Mesendoderm (in vitro differentiated cells): Measurements from ENCODE around the gene GARIN3. TPM values are rescaled to one million over a fixed set of nuclear protein-coding genes. Genes with fewer than 3 reads are reported as not detected.

Experiments used
- DNase-seq: peaks from one replicate; pipeline ENCODE4 v3.0.0; 2013
- H2AK5ac ChIP-seq: 2 replicates; pipeline ENCODE4 v1.6.1; 2013; ENCODE audit warnings: low read length, inconsistent platforms
- H2BK120ac ChIP-seq: 2 replicates; pipeline ENCODE4 v1.6.1; 2013; ENCODE audit warnings: low read depth, mild to moderate bottlenecking, low read length, moderate library complexity, mixed read lengths
- H2BK15ac ChIP-seq: replicated peaks from 2 replicates; pipeline ENCODE4 v1.6.1; 2013; ENCODE audit warnings: low read depth, mild to moderate bottlenecking, moderate library complexity
- H2BK5ac ChIP-seq: 2 replicates; pipeline ENCODE4 v1.6.1; 2013; ENCODE audit warnings: low read length, inconsistent platforms
- H3K18ac ChIP-seq: 2 replicates; pipeline ENCODE4 v1.6.1; 2013; ENCODE audit warnings: mild to moderate bottlenecking, low read length, mixed read lengths
- H3K23ac ChIP-seq: one replicate; pipeline ENCODE4 v1.6.1; 2013; ENCODE audit warnings: low read length
- H3K27ac ChIP-seq: 2 replicates; pipeline ENCODE4 v1.5.1; 2013; ENCODE audit warnings: low read depth, mild to moderate bottlenecking, inconsistent platforms, low read length, moderate library complexity
- H3K27me3 ChIP-seq: 2 replicates; pipeline ENCODE4 v1.6.1; 2013; ENCODE audit warnings: low read length, control low read depth, mild to moderate bottlenecking, inconsistent platforms; ENCODE audit not compliant: insufficient read depth, poor library complexity
- H3K36me3 ChIP-seq: 2 replicates; pipeline ENCODE4 v1.6.1; 2013; ENCODE audit warnings: low read length, inconsistent platforms; ENCODE audit not compliant: control insufficient read depth, insufficient read depth
- H3K4ac ChIP-seq: one replicate; pipeline ENCODE4 v1.6.1; 2013; ENCODE audit warnings: low read depth, mild to moderate bottlenecking, low read length, moderate library complexity
- H3K4me1 ChIP-seq: 2 replicates; pipeline ENCODE4 v1.6.1; 2013; ENCODE audit warnings: low read depth, low read length, inconsistent platforms; ENCODE audit not compliant: control insufficient read depth
- H3K4me2 ChIP-seq: 2 replicates; pipeline ENCODE4 v1.6.1; 2013; ENCODE audit warnings: low read length
- H3K4me3 ChIP-seq: 2 replicates; pipeline ENCODE4 v1.5.1; 2013; ENCODE audit warnings: mild to moderate bottlenecking, low read length
- H3K56ac ChIP-seq: one replicate; pipeline ENCODE4 v1.6.1; 2013; ENCODE audit warnings: low read length
- H3K79me1 ChIP-seq: 2 replicates; pipeline ENCODE4 v1.6.1; 2013; ENCODE audit warnings: low read length, inconsistent platforms
- H3K79me2 ChIP-seq: 2 replicates; pipeline ENCODE4 v1.6.1; 2013; ENCODE audit warnings: mild to moderate bottlenecking, low read length; ENCODE audit not compliant: control insufficient read depth, insufficient read depth
- H3K9ac ChIP-seq: 2 replicates; pipeline ENCODE4 v1.6.1; 2013; ENCODE audit warnings: low read length, inconsistent platforms
- H4K5ac ChIP-seq: one replicate; pipeline ENCODE4 v1.6.1; 2013; ENCODE audit warnings: low read length
- H4K8ac ChIP-seq: one replicate; pipeline ENCODE4 v1.6.1; 2013; ENCODE audit warnings: low read depth, mild to moderate bottlenecking, control low read depth, low read length, moderate library complexity
- WGBS: extraction: QIAGEN DNeasy Blood & Tissue Kit; methylation state at CpG from one replicate; pipeline ENCODE4 v1.1.7; 2013; ENCODE audit warnings: low lambda C conversion rate, missing lambda C conversion rate; ENCODE audit not compliant: insufficient coverage; ENCODE audit errors: extremely low coverage; 5-methylcytosine and 5-hydroxymethylcytosine counted together
- polyA plus RNA-seq, 2 experiments: library from polyadenylated mRNA; stranded (reverse); fragments of 200-250 nt; gene quantifications; one replicate each; pipeline ENCODE4 v1.2.3, GENCODE V29; 2013

Gene GARIN3
- not detected for polyA plus RNA-seq (2013, experiment 1 of 2)
- polyA plus RNA-seq (2013, experiment 2 of 2) = not detected

DNA sequence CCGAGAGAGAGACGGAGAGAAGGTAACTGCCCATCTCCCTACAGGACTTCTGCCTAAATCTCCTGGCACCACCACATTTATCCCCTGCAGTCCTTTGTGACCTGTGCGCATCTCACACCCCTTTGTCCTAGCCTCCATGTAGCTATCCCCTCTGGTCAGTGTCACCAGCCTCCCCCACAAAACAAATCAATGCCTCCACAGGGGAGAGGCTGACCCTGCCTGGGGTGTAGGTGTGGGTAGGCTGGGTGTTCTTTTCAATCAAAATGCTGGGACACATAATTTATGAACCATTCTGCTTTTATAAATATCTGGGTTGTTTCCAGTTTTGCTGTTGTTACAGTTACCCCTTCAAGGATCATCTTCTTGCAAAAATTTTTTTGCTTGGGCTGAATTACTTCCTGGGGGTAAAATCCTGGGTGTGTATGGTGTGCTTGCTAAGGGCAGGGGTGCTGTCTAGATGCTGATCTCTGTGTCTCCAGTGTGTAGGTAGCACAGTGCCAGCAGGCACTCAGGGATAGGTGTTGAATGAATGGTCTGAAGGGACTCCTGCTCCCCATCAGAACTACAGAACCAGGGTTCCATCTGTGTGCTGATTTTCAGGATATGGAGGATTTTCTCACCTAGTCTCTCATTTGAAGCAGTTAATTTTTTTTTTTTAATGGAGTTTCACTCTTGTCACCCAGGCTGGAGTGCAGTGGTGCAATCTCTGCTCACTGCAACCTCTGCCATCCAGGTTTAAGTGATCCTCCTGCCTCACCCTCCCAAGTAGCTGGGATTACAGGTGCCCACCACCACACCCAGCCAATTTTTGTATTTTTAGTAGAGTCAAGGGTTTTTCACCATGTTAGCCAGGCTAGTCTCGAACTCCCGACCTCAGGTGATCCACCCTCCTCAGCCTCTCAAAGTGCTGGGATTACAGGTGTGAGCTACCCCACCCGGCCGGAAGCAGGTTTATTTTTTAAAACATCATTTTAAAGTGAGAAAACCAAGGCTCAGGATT, at the start of gene GARIN3:
Gene GARIN3, minus strand, starts transcription at position 51 of the 1,000 bp plus-strand sequence. CDS start 96 bp downstream, outside the sequence.
- no peak within 1 kb of the TSS for H3K4me3 ChIP-seq
- no peaks in the 10 kb centered on the region for H3K36me3 ChIP-seq
- H3K27me3 ChIP-seq = no peaks in the 10 kb centered on the region
- H3K18ac ChIP-seq = no peak within 1 kb of the TSS
- H3K79me1 ChIP-seq = no peaks in the 10 kb centered on the region
- H3K9ac ChIP-seq = no peak within 1 kb of the TSS
- H2BK15ac ChIP-seq = no peak within 1 kb of the TSS
- H3K56ac ChIP-seq = no peak within 1 kb of the TSS
- H2AK5ac ChIP-seq = no peak within 1 kb of the TSS
- no CpG with 5 or more reads among the region's 7 CpGs for WGBS
- H3K4me1 ChIP-seq = no peaks in the 10 kb centered on the region
- H3K23ac ChIP-seq = no peak within 1 kb of the TSS
- H4K5ac ChIP-seq = no peak within 1 kb of the TSS
- no peak within 1 kb of the TSS for H3K27ac ChIP-seq
- no peaks in the 10 kb centered on the region for H3K79me2 ChIP-seq
- DNase-seq = no peak
- no peak within 1 kb of the TSS for H2BK5ac ChIP-seq
- no peak within 1 kb of the TSS for H2BK120ac ChIP-seq
- no peak within 1 kb of the TSS for H3K4me2 ChIP-seq
- H3K4ac ChIP-seq = no peak within 1 kb of the TSS
- H4K8ac ChIP-seq = no peak within 1 kb of the TSS

DNA sequence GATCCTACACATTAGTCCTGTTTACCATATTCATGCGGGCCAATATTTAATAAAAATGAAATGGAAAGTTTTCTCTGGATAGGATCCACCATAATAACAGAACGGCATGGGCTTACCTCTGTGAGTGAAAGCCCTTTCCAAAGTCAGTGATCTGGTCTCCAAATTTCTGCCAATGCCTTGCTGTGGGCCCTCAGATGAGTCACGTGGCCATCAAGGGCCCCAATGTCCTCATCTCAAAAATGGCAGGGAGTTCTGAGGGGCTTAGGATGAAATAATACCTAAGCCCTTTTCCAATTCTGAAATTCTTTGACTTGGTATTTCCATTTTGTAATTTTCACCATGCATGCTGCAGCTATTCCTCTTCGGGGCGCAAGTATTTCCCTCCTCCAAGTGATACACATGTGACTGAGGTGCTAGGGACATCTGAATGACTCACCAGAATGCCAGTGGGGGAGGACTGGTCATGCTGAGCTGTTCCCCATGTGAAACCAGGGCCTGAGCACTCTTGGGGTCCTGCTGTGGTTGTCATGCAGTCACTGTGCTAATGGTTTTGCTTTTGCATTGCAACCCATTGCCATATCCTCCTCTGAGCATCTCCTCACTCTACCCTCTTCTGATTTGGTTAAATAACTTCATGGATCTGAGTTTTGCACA, 49.6 kb upstream of the GARIN3 start:
- Histone ChIP-seq H2BK5ac (no peak overlapping the region), H4K5ac (no peak overlapping the region), H3K4ac (no peak overlapping the region), H3K18ac (no peak overlapping the region), H3K27ac (no peak overlapping the region), H3K79me2 (no peaks in the 10 kb centered on the region), H3K4me1 (no peaks in the 10 kb centered on the region), H3K4me3 (no peak overlapping the region), H3K4me2 (no peak overlapping the region), H3K79me1 (no peaks in the 10 kb centered on the region), H3K23ac (no peak overlapping the region), H2BK120ac (no peak overlapping the region), H3K9ac (no peak overlapping the region), H3K36me3 (no peaks in the 10 kb centered on the region), H3K56ac (no peak overlapping the region), H3K27me3 (no peaks in the 10 kb centered on the region), H4K8ac (no peak overlapping the region), H2AK5ac (no peak overlapping the region), H2BK15ac (no peak overlapping the region)
- no CpG with 5 or more reads among the region's 5 CpGs for WGBS
- peak; percentile 45 for DNase-seq

DNA sequence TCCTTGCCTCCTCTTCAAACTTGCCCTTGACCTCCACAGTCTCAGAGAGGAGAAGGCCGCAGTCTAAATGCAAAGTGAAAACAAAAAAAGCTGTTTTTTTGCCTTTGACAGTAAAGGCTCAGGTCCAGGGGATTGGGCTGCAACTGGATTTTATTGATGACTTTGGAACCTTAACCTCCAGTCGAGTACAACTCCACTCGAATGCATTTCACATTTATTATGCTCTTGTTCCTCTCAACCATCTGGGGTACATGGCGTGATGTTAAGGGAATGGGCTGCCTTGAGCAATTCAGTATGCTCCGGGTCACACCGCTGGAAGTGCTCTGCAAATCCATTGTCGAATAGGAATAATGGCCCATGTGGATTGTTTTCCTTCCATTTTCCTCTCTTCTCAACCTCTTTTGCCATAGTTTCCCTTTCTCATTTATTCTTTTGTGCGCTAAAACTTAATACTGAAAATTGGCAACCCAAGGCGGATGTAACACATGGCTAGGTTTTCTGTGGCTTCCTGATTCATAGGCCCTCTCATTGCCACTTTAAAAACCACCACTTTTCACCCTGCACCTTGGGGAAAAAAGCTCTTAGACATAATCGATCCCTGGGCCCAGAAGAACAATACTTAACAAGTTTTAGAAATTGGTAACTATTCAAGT, 48.9 kb upstream of the GARIN3 start:
- no CpG with 5 or more reads among the region's 10 CpGs for WGBS

DNA sequence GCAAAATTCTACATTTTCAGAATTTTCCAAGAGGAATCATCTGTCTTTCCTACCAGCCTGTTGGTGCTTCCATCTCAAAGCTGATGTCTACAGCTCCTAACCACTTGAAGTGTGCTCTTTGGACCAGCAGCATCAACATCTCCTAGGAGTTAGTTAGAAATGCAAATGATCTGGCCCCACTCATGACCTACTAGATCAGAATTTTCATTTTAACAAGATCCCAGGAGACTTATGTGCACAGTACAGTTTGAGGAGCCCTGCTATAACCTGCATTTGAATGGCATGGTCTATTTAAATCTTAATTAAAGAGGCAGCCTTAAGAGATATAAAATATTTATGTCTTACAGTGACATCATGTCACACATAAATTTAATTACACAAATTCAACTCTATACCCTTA, 48.4 kb upstream of the GARIN3 start:
- Histone ChIP-seq H3K27me3 (no peaks in the 10 kb centered on the region), H4K5ac (no peak overlapping the region), H2BK120ac (no peak overlapping the region), H3K18ac (no peak overlapping the region), H3K23ac (no peak overlapping the region), H4K8ac (no peak overlapping the region), H3K4me2 (no peak overlapping the region), H3K4ac (no peak overlapping the region), H3K27ac (no peak overlapping the region), H3K36me3 (no peaks in the 10 kb centered on the region), H3K9ac (no peak overlapping the region), H3K56ac (no peak overlapping the region), H3K4me3 (no peak overlapping the region), H3K79me1 (no peaks in the 10 kb centered on the region), H3K4me1 (no peaks in the 10 kb centered on the region), H3K79me2 (no peaks in the 10 kb centered on the region), H2BK5ac (no peak overlapping the region), H2AK5ac (no peak overlapping the region), H2BK15ac (no peak overlapping the region)
- no peak for DNase-seq

More for the DNA sequence above, 48.9 kb upstream of the GARIN3 start:
- H2BK15ac ChIP-seq = no peak overlapping the region
- H3K4me3 ChIP-seq = no peak overlapping the region
- no peak overlapping the region for H3K56ac ChIP-seq
- H4K8ac ChIP-seq = no peak overlapping the region
- H3K27ac ChIP-seq = no peak overlapping the region
- H3K36me3 ChIP-seq = no peaks in the 10 kb centered on the region
- no peak overlapping the region for H3K4ac ChIP-seq
- no peaks in the 10 kb centered on the region for H3K4me1 ChIP-seq
- H3K79me2 ChIP-seq = no peaks in the 10 kb centered on the region
- no peaks in the 10 kb centered on the region for H3K79me1 ChIP-seq
- no peaks in the 10 kb centered on the region for H3K27me3 ChIP-seq
- no peak overlapping the region for H2BK5ac ChIP-seq
- no peak overlapping the region for H4K5ac ChIP-seq
- no peak overlapping the region for H3K23ac ChIP-seq
- H2BK120ac ChIP-seq = no peak overlapping the region
- no peak overlapping the region for H2AK5ac ChIP-seq
- H3K18ac ChIP-seq = no peak overlapping the region
- H3K9ac ChIP-seq = no peak overlapping the region
- H3K4me2 ChIP-seq = no peak overlapping the region
- no peak for DNase-seq

DNA sequence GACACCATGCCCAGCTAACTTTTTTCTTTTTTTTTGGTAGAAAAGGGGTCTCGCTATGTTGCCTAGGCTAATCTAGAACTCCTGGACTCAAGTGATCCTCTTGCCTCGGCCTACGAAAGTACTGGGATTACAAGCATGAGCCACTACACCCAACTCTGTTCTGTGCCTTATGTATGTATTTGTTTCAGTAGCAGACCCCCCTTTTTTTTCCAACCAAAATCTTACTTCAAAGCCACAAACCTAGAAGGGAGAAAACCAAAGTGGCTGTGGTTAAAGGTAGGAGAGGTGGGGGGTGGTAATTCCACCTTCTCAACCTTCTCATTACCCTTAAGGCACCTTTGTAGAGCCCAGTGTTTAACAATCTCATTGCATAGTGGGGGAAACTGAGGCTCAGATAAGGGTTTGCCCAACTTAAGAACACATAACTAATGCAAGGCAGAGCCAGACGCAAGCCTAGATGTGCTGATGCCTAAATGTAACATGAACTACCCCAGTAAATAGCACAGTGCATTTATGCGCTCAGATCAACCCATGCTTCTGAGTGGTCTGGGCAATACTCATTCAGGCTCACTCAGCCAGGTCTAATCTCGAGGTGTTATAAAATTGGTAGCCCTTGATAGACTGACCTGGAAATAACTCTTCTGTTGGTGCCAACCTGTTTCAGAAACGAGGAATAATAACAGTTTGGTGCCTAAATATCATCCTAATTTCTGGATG, 47.6 kb upstream of the GARIN3 start:
- DNase-seq = no peak
- no peak overlapping the region for H3K56ac ChIP-seq

More for the DNA sequence above, 47.6 kb upstream of the GARIN3 start:
- WGBS = no CpG with 5 or more reads among the region's 7 CpGs
- no peaks in the 10 kb centered on the region for H3K79me2 ChIP-seq
- H2BK120ac ChIP-seq = no peak overlapping the region
- no peak overlapping the region for H3K4me2 ChIP-seq
- H3K27me3 ChIP-seq = no peaks in the 10 kb centered on the region
- H2AK5ac ChIP-seq = no peak overlapping the region
- H3K36me3 ChIP-seq = no peaks in the 10 kb centered on the region
- H4K5ac ChIP-seq = no peak overlapping the region
- H3K9ac ChIP-seq = no peak overlapping the region
- no peak overlapping the region for H2BK5ac ChIP-seq
- H4K8ac ChIP-seq = no peak overlapping the region
- H3K79me1 ChIP-seq = no peaks in the 10 kb centered on the region
- no peak overlapping the region for H3K4ac ChIP-seq
- no peak overlapping the region for H3K4me3 ChIP-seq
- no peak overlapping the region for H3K23ac ChIP-seq
- no peak overlapping the region for H2BK15ac ChIP-seq
- H3K4me1 ChIP-seq = no peaks in the 10 kb centered on the region
- H3K18ac ChIP-seq = no peak overlapping the region
- no peak overlapping the region for H3K27ac ChIP-seq
